OCI-M2 (cell line): ENCODE measurements around the gene ERC2.
"Not testable (repeated sequence)": the region's sequence is repeated elsewhere in the genome, so short reads cannot be mapped to it uniquely, and the experiment has no call there.

Experiments
- DNase-seq: peaks from one replicate; lab custom pipeline; 2025; ENCODE audit not compliant: unreplicated experiment; lab: John Stamatoyannopoulos, UW

The ERC2 gene

GRCh38 chr3:55516392-55517030 lies 951.8 kb downstream of the ERC2 start:
- no peak for DNase-seq

GRCh38 chr3:55515550-55516246 lies 952.6 kb downstream of the ERC2 start:
- DNase-seq, result no peak

- DNase-seq, result no peak
These were observed 953.3 kb downstream of the ERC2 start for GRCh38 chr3:55514962-55515361.

- DNase-seq, result no peak
These were observed 955.5 kb downstream of the ERC2 start for GRCh38 chr3:55512571-55513343.

- no peak for DNase-seq
These were observed 956.2 kb downstream of the ERC2 start for GRCh38 chr3:55511895-55512570.

GRCh38 chr3:55508335-55508734 lies 959.9 kb downstream of the ERC2 start:
- no peak for DNase-seq

- DNase-seq, result no peak
These were observed 960.5 kb downstream of the ERC2 start for GRCh38 chr3:55507808-55508207.

- no peak for DNase-seq
These were observed 962.5 kb downstream of the ERC2 start for GRCh38 chr3:55505776-55506175.

GRCh38 chr3:55505102-55505501 lies 963.2 kb downstream of the ERC2 start:
- not testable (repeated sequence) for DNase-seq

GRCh38 chr3:55501905-55502304 lies 966.4 kb downstream of the ERC2 start:
- no peak for DNase-seq

GRCh38 chr3:55500555-55501330 lies 967.5 kb downstream of the ERC2 start:
- no peak for DNase-seq

GRCh38 chr3:55498520-55498919 lies 969.7 kb downstream of the ERC2 start:
- no peak for DNase-seq

GRCh38 chr3:55497250-55497649 lies 971.0 kb downstream of the ERC2 start:
- DNase-seq, result no peak

- no peak for DNase-seq
These were observed 973.3 kb downstream of the ERC2 start for GRCh38 chr3:55494976-55495375.

- DNase-seq, result no peak
These were observed 975.3 kb downstream of the ERC2 start for GRCh38 chr3:55492976-55493375.

GRCh38 chr3:55491296-55491816 lies 976.9 kb downstream of the ERC2 start:
- DNase-seq, result no peak

- no peak for DNase-seq
These were observed 977.9 kb downstream of the ERC2 start for GRCh38 chr3:55490276-55490913.

GRCh38 chr3:55489798-55490132 lies 978.5 kb downstream of the ERC2 start:
- no peak for DNase-seq

- no peak for DNase-seq
These were observed 979.7 kb downstream of the ERC2 start for GRCh38 chr3:55488398-55489055.
